GM13977 (cell line): ENCODE data around the gene ZFP36.

Source experiments
- DNase-seq: peaks from one replicate; pipeline ENCODE4 v3.0.0; 2012; ENCODE audit warnings: low spot score
- in situ Hi-C: fragments of 300-500 bp; cut with MboI; formaldehyde crosslinking; loops from one replicate; pipeline ENCODE4 v1.12.0; 2022; ENCODE audit warnings: low sequenced_read_pairs, low pct_unique_long_range_greater_than_20kb, mixed read lengths, inconsistent platforms; ENCODE audit not compliant: unreplicated experiment
- TF ChIP-seq, protein P1 (sequence below): IDR thresholded peaks from 2 replicates; pipeline ENCODE4 v1.5.1; 2012; ENCODE audit warnings: mild to moderate bottlenecking, control low read depth; ENCODE audit not compliant: insufficient read depth; ENCODE audit errors: extremely low read depth, missing control alignments

Gene ZFP36

DNA sequence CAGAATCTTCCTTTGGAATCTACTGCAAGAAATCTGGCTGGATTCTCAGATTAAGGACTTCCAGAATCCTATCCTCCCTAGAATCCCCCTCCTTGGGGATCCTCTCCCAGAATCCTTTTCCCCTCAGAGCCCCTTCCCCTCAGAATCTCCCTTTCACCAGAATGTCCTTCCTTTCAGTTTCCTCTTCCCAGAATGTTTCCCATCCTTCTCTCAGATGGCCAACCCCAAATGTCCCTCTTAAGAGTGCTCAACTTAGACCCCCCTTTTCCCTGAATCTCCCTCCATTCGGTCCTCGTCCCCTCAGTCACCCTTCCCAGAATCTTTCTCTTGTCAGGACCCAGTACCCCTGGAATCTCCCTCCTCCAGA lies 29.7 kb downstream of the ZFP36 start:
- DNase-seq, result no peak
- in situ Hi-C loops, result loop anchor here (10.0 kb wide), 1 partner anchor 98 kb away; the partner anchor contains the start of gene EID2B
- TF ChIP-seq, protein P1, sequence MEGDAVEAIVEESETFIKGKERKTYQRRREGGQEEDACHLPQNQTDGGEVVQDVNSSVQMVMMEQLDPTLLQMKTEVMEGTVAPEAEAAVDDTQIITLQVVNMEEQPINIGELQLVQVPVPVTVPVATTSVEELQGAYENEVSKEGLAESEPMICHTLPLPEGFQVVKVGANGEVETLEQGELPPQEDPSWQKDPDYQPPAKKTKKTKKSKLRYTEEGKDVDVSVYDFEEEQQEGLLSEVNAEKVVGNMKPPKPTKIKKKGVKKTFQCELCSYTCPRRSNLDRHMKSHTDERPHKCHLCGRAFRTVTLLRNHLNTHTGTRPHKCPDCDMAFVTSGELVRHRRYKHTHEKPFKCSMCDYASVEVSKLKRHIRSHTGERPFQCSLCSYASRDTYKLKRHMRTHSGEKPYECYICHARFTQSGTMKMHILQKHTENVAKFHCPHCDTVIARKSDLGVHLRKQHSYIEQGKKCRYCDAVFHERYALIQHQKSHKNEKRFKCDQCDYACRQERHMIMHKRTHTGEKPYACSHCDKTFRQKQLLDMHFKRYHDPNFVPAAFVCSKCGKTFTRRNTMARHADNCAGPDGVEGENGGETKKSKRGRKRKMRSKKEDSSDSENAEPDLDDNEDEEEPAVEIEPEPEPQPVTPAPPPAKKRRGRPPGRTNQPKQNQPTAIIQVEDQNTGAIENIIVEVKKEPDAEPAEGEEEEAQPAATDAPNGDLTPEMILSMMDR, result no peak

DNA sequence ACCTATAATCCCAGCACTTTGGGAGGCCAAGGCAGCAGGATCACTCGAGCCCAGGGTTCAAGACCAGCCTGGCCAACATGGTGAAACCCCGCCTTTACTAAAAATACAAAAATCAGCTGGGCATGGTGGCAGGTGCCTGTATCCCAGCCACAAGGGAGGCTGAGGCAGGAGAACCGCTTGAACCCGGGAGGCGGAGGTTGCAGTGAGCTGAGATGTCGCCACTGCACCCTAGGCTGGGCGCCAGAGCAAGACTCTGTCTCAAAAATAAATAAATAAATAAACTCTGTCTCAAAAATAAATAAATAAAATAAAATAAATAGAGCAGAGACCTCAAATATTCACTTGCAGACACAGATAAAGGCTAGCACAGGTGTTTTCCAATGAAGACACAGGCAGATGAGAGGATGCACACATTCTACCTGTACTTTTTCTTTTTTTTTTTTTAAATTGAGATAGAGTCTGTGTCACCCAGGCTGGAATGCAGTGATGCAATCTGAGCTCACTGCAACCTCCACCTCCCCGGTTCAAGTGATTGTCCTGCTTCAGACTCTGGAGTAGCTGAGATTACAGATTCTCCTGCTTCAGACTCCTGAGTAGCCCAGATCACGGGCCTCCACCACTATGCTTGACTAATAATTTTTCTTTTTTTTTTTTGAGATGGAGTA lies 31.8 kb downstream of the ZFP36 start:
- in situ Hi-C loops, result loop anchor here (10.0 kb wide), 1 partner anchor 96 kb away; the partner anchor contains the start of gene EID2B
- TF ChIP-seq, protein P1, result no peak
- no peak for DNase-seq

DNA sequence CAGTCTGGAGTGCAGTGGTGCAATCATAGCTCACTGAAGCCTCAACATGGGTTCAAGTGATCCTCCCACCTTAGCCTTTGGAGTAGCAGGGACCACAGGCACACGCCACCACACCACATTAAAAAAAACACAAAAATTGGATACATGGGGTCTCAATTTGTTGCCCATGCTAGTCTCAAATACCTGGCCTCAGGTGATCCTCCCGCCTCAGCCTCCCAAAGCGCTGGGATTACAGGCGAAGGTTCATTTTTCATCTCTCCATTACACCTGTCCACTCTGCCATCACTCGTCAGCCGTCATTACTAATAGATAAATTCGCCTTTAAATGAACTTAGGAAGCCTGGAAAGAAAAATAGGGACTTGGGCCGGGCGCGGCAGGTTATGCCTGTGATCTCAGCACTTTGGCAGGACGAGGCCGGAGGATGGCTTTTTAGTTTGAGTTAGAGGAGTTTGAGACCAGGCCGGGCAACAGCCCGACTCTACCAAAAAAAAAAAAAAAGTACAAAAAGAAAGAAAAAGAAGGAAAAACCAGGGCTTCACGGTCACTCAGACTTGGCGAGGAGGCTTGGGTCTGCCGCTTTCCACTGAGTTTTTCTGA lies 38.0 kb downstream of the ZFP36 start:
- TF ChIP-seq, protein P1, result no peak
- DNase-seq, result no peak
- in situ Hi-C loops, result no loop called here

DNA sequence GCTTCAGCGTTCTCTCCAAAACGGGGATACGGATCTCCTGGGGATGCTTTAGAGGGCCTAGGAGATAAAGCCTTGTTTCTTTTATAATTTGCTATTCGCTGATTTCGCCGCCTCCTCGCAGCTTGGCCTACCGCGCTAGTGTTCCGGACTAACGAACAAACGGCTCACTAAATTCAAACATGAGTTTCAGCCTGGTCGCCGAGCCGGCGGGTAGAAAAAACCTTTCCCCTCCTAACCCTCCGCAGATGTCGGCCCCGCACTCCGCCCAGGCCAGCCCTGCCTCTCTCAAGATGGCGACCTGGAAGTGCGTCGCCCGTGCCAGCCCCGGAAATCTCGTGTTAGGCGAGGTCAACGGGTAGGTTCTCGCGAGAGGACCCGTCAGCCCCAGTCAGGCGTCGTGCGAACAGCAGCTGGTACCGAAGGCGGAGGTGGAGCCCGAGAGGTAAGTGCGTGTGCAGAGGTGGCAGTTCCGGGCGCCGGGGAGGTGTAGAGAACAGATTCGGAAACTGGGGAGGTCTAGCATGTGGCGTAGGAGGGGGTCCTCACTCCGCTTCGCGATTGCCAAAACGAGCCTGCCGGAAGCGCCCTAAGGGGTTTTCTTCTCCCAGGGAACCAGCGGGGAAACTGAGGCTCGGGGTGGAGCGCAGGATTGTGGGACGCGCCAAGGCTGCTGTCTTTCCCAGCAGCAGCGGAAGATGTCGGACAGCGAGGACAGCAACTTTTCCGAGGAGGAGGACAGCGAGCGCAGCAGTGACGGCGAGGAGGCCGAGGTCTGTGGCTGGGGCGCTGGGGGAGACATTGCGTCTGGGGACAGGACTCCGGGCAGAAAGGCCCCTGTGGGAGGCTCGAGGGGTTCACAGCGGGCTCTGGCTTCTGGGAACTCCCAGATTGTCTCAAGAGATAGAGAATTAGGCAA lies 38.8 kb downstream of the ZFP36 start, which contains the start of gene SUPT5H:
SUPT5H (plus strand) TSS at position 387 of the 916 bp plus-strand sequence; CDS start at position 696, 309 bp downstream.
- peak; percentile 96 for DNase-seq
- in situ Hi-C loops, result no loop called here
- TF ChIP-seq, protein P1, result no peak

DNA sequence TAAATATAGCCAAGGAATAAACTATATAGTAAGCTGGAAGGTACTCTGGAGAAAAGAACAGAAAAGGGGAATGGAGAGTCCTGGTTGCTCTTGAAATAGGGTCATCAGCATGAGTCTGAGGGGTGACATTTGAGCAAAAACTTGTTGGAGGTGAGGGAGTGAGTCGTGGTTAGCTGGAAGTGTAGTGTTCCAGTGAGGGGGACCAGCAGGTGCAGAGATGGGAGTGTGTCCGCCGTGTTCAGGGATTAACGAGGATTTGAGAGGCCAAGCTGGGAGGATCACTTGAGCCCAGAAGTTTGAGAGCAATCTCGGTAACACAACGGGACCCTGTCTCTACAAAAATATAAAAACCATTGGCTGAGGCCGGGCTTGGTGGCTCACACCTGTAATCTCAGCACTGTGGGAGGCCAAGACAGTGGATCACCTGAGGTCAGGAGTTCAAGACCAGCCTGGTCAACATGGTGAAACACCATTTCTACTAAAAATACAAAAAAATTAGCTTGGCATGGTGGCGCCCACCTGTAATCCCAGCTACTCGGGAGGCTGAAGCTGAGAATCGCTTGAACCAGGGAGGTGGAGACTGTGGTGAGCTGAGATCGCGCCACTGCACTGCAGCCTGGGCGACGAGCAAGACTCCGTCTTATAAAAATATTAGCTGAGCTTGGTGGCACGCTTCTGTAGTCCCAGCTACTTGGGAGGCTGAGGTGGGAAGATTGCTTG lies 39.9 kb downstream of the ZFP36 start:
- TF ChIP-seq, protein P1, result no peak
- in situ Hi-C loops, result no loop called here
- no peak for DNase-seq

DNA sequence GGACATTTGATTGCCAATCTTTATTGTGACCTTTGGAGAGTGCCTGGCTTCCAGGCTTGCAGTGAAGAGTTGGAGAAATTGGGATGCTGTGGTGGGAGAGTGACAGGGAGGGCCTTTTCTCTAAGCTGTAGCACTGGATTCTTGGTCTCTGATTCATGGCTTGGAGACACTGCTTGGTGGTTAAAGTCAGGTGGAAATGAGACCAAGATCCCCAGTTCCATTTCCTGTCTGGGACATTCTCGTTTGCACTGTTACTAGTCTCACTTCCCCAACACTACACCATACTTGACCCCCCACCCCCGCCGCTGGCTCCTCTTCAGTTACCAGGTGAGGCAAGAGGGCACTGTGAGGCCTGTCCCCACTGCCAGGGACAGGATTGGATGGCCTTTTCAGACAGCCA lies 41.6 kb downstream of the ZFP36 start:
- in situ Hi-C loops, result no loop called here
- DNase-seq, result no peak
- TF ChIP-seq, protein P1, result no peak
